ENCODE measurements around the gene ARMH1.
"Not testable (repeated sequence)": the region's sequence is repeated elsewhere in the genome, so short reads cannot be mapped to it uniquely, and the experiment has no call there.

ARMH1 gene

DNA sequence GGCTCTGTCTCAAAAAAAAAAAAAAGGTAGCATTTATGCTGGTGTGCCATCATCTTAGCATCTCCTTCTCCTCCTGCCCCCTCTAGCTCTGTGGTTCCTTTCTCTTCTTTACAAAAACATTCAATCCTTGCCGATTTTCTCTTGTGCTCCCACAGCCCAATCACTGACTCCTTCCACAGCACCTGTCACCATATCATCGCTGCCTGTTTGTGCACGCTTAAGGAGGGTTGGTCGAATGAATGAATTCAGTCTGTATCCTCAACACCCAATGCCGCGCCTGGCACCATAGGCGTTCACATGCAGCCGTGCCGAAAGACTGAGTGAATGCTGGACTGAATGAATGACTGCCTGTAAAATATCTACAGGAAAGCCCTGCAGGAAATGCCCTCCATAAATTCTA, 48.5 kb downstream of the ARMH1 start:
- TF ChIP-seq POLR2A (IDR thresholded peaks at IDR 0.05; ENCODE audit: low read length): no peak
- TF ChIP-seq GATA1 (IDR thresholded peaks at IDR 0.05; ENCODE audit: low read depth, low read length): no peak
- no peak for DNase-seq

DNA sequence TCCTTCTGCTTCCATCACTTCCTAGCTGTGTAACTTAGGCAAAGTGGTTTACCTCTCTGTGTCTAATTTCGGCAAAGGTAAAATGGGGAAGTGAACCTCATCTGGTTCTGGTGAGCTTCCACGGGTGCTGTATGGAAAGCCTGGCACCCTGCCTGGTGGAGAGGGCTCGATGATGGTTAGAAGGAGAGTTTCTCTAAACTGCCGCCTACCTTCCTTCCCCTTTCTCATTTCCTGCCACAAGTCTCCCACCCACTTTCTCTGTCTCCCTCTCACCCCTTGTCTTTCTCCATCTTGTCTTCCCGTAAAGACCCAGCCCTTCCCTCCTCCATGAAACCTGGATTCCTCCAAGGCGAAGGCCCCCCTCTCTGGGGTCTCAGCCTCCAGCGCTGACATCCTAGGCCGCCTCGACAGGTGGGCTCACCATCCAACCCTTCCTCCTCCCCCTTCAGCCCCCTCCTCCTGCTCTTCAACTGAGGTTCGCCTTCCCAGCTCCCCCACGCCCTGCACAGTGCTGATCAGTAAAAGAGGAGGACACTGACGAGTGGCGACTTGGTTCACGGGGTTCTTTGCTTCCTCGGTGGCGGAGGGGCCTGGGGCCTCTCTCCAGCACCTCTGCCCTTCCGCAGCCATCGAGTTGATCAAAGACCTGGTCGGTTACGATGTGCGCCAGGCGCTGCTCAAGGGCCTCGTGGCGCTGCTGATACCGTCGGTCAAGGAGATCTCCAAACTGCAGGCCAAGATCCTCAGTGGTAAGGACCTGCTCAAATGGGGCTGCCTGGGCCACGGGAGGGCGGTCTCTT, 49.2 kb downstream of the ARMH1 start:
- TF ChIP-seq GATA1 (IDR thresholded peaks at IDR 0.05; ENCODE audit: low read depth, low read length): no peak
- no peak for TF ChIP-seq POLR2A (IDR thresholded peaks at IDR 0.05; ENCODE audit: low read length)
- no peak for DNase-seq

- TF ChIP-seq POLR2A (IDR thresholded peaks at IDR 0.05; ENCODE audit: low read length): no peak
- TF ChIP-seq GATA1 (IDR thresholded peaks at IDR 0.05; ENCODE audit: low read depth, low read length): no peak
- no peak for DNase-seq
Measured at GRCh38 chr1:44724296-44724954, 49.9 kb downstream of the ARMH1 start.

- no peak for TF ChIP-seq GATA1 (IDR thresholded peaks at IDR 0.05; ENCODE audit: low read depth, low read length)
- no peak for TF ChIP-seq POLR2A (IDR thresholded peaks at IDR 0.05; ENCODE audit: low read length)
Measured at GRCh38 chr1:44724955-44725698, 50.6 kb downstream of the ARMH1 start.

GRCh38 chr1:44730741-44731512, 56.4 kb downstream of the ARMH1 start, which contains the start of gene RNU5D-1:
TSS of gene RNU5D-1 (minus strand) at chr1:44731170.
- TF ChIP-seq GATA1 (IDR thresholded peaks at IDR 0.05; ENCODE audit: low read depth, low read length): no peak
- peak; percentile 100 for TF ChIP-seq POLR2A (IDR thresholded peaks at IDR 0.05; ENCODE audit: low read length)

More at GRCh38 chr1:44724955-44725698, 50.6 kb downstream of the ARMH1 start:
- no peak for DNase-seq

DNA sequence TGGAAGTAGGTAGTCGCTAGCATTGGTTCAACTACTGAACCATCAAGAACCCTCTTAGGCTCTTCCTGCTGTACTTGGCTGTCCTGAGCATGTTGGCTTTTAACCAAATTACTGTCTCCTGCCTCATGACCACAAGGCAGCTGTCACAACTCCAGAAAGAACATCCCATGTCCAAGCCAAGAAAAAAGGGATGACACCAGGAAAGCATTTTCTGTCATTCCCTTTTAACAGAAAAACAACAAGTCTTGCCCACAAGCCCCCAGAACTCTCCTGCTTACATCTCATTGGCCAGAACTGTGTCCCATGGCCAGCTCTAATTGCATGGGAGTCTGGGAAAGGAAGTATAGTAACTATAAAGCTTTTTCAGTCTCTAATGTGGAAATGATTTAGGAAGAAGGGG, 58.9 kb downstream of the ARMH1 start:
- no peak for DNase-seq
- TF ChIP-seq GATA1 (IDR thresholded peaks at IDR 0.05; ENCODE audit: low read depth, low read length) (no peak), POLR2A (IDR thresholded peaks at IDR 0.05; ENCODE audit: low read length) (no peak)

More at GRCh38 chr1:44730741-44731512, 56.4 kb downstream of the ARMH1 start, which contains the start of gene RNU5D-1:
- peak; percentile 97 for DNase-seq

DNA sequence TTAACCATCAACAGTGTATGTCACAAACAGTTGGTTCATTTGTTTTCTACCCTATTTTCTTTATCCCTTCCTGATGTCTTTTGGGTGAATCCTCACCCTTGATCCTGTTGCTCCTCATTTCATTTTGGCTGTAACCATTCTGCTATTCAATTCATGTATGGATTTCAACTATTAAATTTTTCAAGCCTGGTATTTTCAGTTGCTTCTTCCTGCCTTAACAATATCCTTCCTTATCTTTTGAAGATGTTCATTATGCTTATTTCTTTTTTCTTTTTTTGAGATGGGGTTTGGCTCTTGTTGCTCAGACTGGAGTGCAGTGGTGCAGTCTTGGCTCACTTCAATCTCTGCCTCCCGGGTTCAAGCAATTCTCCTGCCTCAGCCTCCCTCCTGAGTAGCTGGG, 59.3 kb downstream of the ARMH1 start:
- TF ChIP-seq POLR2A (IDR thresholded peaks at IDR 0.05; ENCODE audit: low read length) (no peak), GATA1 (IDR thresholded peaks at IDR 0.05; ENCODE audit: low read depth, low read length) (no peak)
- no peak for DNase-seq

GRCh38 chr1:44735992-44736391, 61.5 kb downstream of the ARMH1 start:
- TF ChIP-seq GATA1 (IDR thresholded peaks at IDR 0.05; ENCODE audit: low read depth, low read length) (no peak), POLR2A (IDR thresholded peaks at IDR 0.05; ENCODE audit: low read length) (no peak)
- no peak for DNase-seq

DNA sequence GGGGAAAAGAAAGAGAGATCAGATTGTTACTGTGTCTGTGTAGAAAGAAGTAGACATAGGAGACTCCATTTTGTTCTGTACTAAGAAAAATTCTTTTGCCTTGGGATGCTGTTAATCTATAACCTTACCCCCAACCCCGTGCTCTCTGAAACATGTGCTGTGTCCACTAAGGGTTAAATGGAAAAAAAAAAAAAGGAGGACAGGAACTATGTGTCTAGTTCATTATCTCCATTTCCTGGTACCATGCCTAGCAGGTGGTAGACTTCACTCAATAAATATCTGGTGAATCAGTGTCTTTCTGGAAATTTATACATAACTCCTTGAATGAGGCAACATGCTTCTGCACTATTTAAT, 64.4 kb downstream of the ARMH1 start:
- not testable (repeated sequence) for DNase-seq

DNA sequence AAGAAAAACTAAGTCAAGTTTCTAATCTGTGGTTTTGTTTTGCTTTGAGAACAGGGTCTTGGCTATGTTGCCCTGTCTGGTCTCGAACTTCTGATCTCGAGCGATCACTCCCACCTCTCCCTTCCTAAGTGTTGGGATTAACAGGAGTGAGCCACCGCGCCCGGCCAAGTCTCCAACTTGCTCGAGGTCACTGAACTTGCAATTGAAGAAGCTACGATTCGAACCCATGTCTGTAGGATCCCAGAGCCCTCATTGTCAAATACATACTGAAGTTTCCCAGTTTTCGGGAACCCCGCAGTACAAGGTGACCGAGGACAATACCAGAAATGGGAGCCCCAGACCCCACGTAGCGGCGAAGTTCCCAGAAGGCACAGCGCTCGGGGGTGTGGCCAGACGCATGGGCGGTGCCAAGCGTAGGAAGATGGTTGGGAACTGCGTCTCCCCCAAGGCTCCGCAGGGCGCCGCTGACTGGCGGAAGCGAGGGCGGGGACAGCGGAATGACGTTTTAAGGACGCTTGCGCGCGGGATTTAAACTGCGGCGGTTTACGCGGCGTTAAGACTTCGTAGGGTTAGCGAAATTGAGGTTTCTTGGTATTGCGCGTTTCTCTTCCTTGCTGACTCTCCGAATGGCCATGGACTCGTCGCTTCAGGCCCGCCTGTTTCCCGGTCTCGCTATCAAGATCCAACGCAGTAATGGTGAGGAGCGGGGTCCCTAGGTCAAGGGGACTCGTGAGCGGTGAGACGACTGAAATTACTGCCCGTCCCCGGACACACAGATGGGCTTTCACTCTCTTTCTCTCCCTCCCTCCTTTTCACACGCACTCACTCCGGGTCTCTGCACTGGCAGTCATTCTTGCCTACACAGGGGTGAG, 65.0 kb downstream of the ARMH1 start, which contains the start of gene KIF2C:
Gene KIF2C, plus strand, starts transcription at position 531 of the 872 bp plus-strand sequence. Its CDS starts 96 bp downstream, at position 627.
- DNase-seq: peak; percentile 98
- TF ChIP-seq GATA1 (IDR thresholded peaks at IDR 0.05; ENCODE audit: low read depth, low read length): no peak
- peak; percentile 97 for TF ChIP-seq POLR2A (IDR thresholded peaks at IDR 0.05; ENCODE audit: low read length)

GRCh38 chr1:44740179-44740617, 65.7 kb downstream of the ARMH1 start:
- TF ChIP-seq GATA1 (IDR thresholded peaks at IDR 0.05; ENCODE audit: low read depth, low read length) (no peak), POLR2A (IDR thresholded peaks at IDR 0.05; ENCODE audit: low read length) (no peak)
- DNase-seq: peak; percentile 60 to 75

- peak in 1 of 2 experiments; percentile 31 for DNase-seq
- no peak for TF ChIP-seq POLR2A (IDR thresholded peaks at IDR 0.05; ENCODE audit: low read length)
- TF ChIP-seq GATA1 (IDR thresholded peaks at IDR 0.05; ENCODE audit: low read depth, low read length): no peak
Measured at GRCh38 chr1:44743211-44743610, 68.7 kb downstream of the ARMH1 start.

Data from erythroblast (primary cell).